Measurements from ENCODE around the gene MAP2K1.
"Not testable (repeated sequence)": the region's sequence is repeated elsewhere in the genome, so short reads cannot be mapped to it uniquely, and the experiment has no call there.

Gene MAP2K1

DNA sequence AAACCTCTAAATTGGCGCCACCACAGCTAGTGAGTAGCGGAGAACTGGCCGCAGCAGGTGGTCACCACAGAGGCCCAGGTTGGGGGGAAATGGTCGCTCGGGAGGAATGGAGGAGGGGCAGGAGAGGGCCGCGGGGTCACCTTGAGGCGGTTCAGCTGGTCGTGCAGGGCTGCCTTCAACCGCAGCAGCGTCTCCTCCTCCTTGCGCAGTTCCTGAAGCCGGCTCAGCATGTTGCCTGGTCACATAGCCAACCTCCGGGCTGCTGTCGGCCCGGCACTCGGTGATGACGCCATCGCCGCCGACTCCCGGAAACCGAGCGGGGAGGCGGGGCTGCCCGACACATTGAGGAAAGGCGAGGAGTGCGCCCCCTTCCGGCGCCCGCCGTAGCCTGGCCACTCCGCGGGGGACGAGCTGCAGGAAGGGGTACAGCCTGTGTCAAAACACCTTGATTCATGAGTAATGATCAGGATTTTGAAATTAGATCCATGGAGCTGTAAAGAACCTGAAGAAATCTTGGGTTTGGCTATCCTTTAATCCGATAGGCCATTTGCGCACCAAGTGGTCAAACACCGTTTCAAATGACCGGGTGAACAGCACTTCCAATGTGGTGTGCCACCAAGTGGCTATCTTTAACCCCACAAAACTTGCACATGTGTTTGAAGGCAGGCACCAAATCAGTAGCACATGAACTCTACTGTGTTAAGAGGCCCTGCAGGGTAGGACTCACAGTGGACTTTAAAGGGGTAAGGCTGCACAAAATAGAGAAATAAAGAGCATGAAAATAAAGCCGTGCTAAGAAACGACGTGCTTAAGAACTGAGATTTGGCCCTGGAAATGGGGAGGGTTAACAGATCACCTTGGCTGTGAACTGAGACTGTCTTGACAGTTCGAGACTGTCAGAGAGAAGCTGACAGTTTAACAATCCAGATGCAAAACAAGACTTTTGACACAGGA lies 111.1 kb downstream of the MAP2K1 start, which contains the start of gene SNAPC5:
SNAPC5 (minus strand) TSS at position 261 of the 954 bp plus-strand sequence; CDS start at position 230, 31 bp downstream.
- no peak within 1 kb of the TSS for H3K4ac ChIP-seq (ENCODE audit: low read length)
- H3K4me1 ChIP-seq (ENCODE audit: control insufficient read depth in 2 of 2, insufficient read depth in 1 of 2, low read depth in 1 of 2, low read length in 2 of 2) = peaks cover 5 to 12% of the 10 kb centered on the region in 2 donors
- peak within 1 kb of the TSS; percentile 59 for H3K18ac ChIP-seq (ENCODE audit: low read length)
- no peak within 1 kb of the TSS for H2BK15ac ChIP-seq (ENCODE audit: low read length)
- no CpG with 5 or more reads among the region's 43 CpGs for WGBS, 2 donors (ENCODE audit: extremely low coverage in 2 of 2, insufficient read length in 2 of 2, insufficient replicate concordance in 1 of 2)
- DNase-seq (ENCODE audit: low spot score) = peak; percentile 93
- H3K9ac ChIP-seq (ENCODE audit: low read depth, low read length, poor library complexity) = peak within 1 kb of the TSS; percentile 90
- H3K4me3 ChIP-seq (ENCODE audit: low read length in 2 of 2) = peak within 1 kb of the TSS; percentile 85 to 90
- H3K14ac ChIP-seq (ENCODE audit: low read length) = no peak within 1 kb of the TSS
- no peaks in the 10 kb centered on the region for H3K9me3 ChIP-seq (replicated peaks in 1 of 2; ENCODE audit: control insufficient read depth in 2 of 2, insufficient read depth in 1 of 2, low read depth in 1 of 2, low read length in 2 of 2)
- peak within 1 kb of the TSS; percentile 71 for H3K4me2 ChIP-seq (ENCODE audit: insufficient read depth, low read length, poor library complexity, severe bottlenecking)
- H3K27me3 ChIP-seq (ENCODE audit: control insufficient read depth in 3 of 3, insufficient read depth in 3 of 3, low read depth in 1 of 3, low read length in 3 of 3) = no peaks in the 10 kb centered on the region
- H2BK5ac ChIP-seq (ENCODE audit: low read length) = no peak within 1 kb of the TSS
- H2AK5ac ChIP-seq (ENCODE audit: low read depth, low read length) = peak within 1 kb of the TSS; percentile 94
- peak within 1 kb of the TSS; percentile 94 for H2AFZ ChIP-seq (ENCODE audit: low read length)
- H3K79me1 ChIP-seq (ENCODE audit: low read depth, low read length) = peaks cover 4% of the 10 kb centered on the region
- no peak within 1 kb of the TSS for H4K91ac ChIP-seq (ENCODE audit: low read depth, low read length, poor library complexity)
- H4K8ac ChIP-seq (ENCODE audit: low read depth, low read length) = peak within 1 kb of the TSS; percentile 86
- peak within 1 kb of the TSS; percentile 50 for H3K27ac ChIP-seq (replicated peaks; ENCODE audit: low read length)
- H3K23ac ChIP-seq (ENCODE audit: low read depth, low read length, poor library complexity) = peak within 1 kb of the TSS; percentile 98
- peaks cover 32 to 91% of the 10 kb centered on the region in 2 donors for H3K36me3 ChIP-seq (replicated peaks in 1 of 2; ENCODE audit: control insufficient read depth in 2 of 2, insufficient read depth in 2 of 2, low read length in 2 of 2)
- H2BK120ac ChIP-seq (ENCODE audit: low read depth, low read length) = no peak within 1 kb of the TSS
- no peak within 1 kb of the TSS for H2BK12ac ChIP-seq (ENCODE audit: low read length)

DNA sequence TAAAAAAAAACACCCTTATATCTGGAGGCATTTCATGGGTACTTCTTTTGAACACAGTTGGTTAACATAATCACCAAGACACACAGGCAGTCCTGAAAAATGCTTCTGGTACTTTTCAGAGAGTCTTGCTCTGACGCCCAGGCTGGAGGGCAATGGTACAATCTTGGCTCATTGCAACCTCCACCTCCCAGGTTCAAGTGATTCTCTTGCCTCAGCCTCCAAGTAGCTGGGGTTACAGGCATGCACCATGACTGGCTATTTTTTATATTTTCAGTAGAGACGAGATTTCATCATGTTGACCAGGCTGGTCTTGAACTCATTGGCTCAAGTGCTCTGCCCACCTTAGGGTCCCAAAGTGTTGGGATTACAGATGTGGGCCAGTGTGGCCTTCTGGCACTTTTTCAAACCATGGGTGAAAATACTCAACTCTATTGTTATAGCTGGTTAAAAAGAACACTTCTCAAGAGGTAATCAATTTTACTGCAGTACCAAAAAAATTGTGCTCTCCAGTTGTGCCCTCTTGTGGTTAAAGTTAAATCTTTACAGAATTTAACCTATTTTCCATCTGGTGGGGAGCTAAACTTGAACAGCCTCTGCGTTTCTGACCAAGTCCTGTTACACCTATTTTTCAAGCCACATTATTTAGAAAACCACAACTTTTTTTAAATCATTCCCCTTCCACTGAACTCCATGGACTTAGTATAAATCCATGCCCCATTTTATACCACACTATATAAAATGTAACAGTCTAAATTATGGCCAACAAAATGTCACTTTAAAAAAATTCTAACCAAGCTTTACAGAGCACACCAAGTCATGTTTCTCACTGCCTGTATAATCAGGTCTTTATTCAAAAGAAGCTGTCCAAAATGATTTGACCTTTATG lies 112.0 kb downstream of the MAP2K1 start:
- no peak overlapping the region for H3K4me2 ChIP-seq (ENCODE audit: insufficient read depth, low read length, poor library complexity, severe bottlenecking)
- no peak overlapping the region for H3K9ac ChIP-seq (ENCODE audit: low read depth, low read length, poor library complexity)
- no peak overlapping the region for H3K4me3 ChIP-seq (ENCODE audit: low read length in 2 of 2)
- no peak overlapping the region for H2BK12ac ChIP-seq (ENCODE audit: low read length)
- H3K18ac ChIP-seq (ENCODE audit: low read length) = no peak overlapping the region
- peaks cover 6 to 18% of the 10 kb centered on the region in 2 donors for H3K4me1 ChIP-seq (ENCODE audit: control insufficient read depth in 2 of 2, insufficient read depth in 1 of 2, low read depth in 1 of 2, low read length in 2 of 2)
- H3K36me3 ChIP-seq (replicated peaks in 1 of 2; ENCODE audit: control insufficient read depth in 2 of 2, insufficient read depth in 2 of 2, low read length in 2 of 2) = peaks cover 34 to 91% of the 10 kb centered on the region in 2 donors
- H3K14ac ChIP-seq (ENCODE audit: low read length) = no peak overlapping the region
- H3K27ac ChIP-seq (replicated peaks; ENCODE audit: low read length) = no peak overlapping the region
- H3K23ac ChIP-seq (ENCODE audit: low read depth, low read length, poor library complexity) = no peak overlapping the region
- H3K9me3 ChIP-seq (replicated peaks in 1 of 2; ENCODE audit: control insufficient read depth in 2 of 2, insufficient read depth in 1 of 2, low read depth in 1 of 2, low read length in 2 of 2) = no peaks in the 10 kb centered on the region
- no peak overlapping the region for H2AFZ ChIP-seq (ENCODE audit: low read length)
- H3K4ac ChIP-seq (ENCODE audit: low read length) = no peak overlapping the region
- no peaks in the 10 kb centered on the region for H3K27me3 ChIP-seq (ENCODE audit: control insufficient read depth in 3 of 3, insufficient read depth in 3 of 3, low read depth in 1 of 3, low read length in 3 of 3)
- H3K79me1 ChIP-seq (ENCODE audit: low read depth, low read length) = peaks cover 4% of the 10 kb centered on the region
- no peak for DNase-seq (ENCODE audit: low spot score)
- no peak overlapping the region for H4K91ac ChIP-seq (ENCODE audit: low read depth, low read length, poor library complexity)
- no CpG with 5 or more reads among the region's 3 CpGs for WGBS, 2 donors (ENCODE audit: extremely low coverage in 2 of 2, insufficient read length in 2 of 2, insufficient replicate concordance in 1 of 2)
- H2BK5ac ChIP-seq (ENCODE audit: low read length) = no peak overlapping the region
- no peak overlapping the region for H2AK5ac ChIP-seq (ENCODE audit: low read depth, low read length)
- H4K8ac ChIP-seq (ENCODE audit: low read depth, low read length) = no peak overlapping the region
- no peak overlapping the region for H2BK15ac ChIP-seq (ENCODE audit: low read length)
- H2BK120ac ChIP-seq (ENCODE audit: low read depth, low read length) = no peak overlapping the region

DNA sequence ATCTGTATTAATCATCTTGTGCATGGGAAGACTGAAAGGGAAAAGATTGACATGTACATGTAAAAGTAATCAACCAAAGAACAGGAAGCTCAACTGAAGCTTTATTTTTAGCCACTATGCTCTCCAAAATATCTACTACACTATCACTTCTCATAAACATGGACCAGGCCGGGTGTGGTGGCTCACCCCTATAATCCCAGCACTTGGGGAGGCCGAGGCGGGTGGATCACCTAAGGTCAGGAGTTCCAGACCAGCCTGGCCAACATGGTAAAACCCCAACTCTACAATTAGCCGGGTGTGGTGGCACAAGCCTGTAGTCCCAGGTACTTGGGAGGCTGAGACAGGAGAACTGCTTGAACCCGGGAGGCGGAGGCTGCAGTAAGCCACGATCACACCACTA lies 113.6 kb downstream of the MAP2K1 start:
- not testable (repeated sequence) for H3K27ac ChIP-seq (replicated peaks; ENCODE audit: low read length); H3K27me3 ChIP-seq (ENCODE audit: control insufficient read depth in 3 of 3, insufficient read depth in 3 of 3, low read depth in 1 of 3, low read length in 3 of 3); H3K23ac ChIP-seq (ENCODE audit: low read depth, low read length, poor library complexity); H3K4me2 ChIP-seq (ENCODE audit: insufficient read depth, low read length, poor library complexity, severe bottlenecking); H3K79me1 ChIP-seq (ENCODE audit: low read depth, low read length); H2BK15ac ChIP-seq (ENCODE audit: low read length); H2AK5ac ChIP-seq (ENCODE audit: low read depth, low read length); H3K9me3 ChIP-seq (replicated peaks in 1 of 2; ENCODE audit: control insufficient read depth in 2 of 2, insufficient read depth in 1 of 2, low read depth in 1 of 2, low read length in 2 of 2); H3K9ac ChIP-seq (ENCODE audit: low read depth, low read length, poor library complexity); H3K4ac ChIP-seq (ENCODE audit: low read length); H4K8ac ChIP-seq (ENCODE audit: low read depth, low read length); H3K4me3 ChIP-seq (ENCODE audit: low read length in 2 of 2); H2BK120ac ChIP-seq (ENCODE audit: low read depth, low read length); H3K14ac ChIP-seq (ENCODE audit: low read length); H2BK12ac ChIP-seq (ENCODE audit: low read length); H3K18ac ChIP-seq (ENCODE audit: low read length); H2AFZ ChIP-seq (ENCODE audit: low read length); H4K91ac ChIP-seq (ENCODE audit: low read depth, low read length, poor library complexity); H2BK5ac ChIP-seq (ENCODE audit: low read length); DNase-seq (ENCODE audit: low spot score)
- no CpG with 5 or more reads among the region's 7 CpGs for WGBS, 2 donors (ENCODE audit: extremely low coverage in 2 of 2, insufficient read length in 2 of 2, insufficient replicate concordance in 1 of 2)
- Histone ChIP-seq H3K36me3 (replicated peaks in 1 of 2; ENCODE audit: control insufficient read depth in 2 of 2, insufficient read depth in 2 of 2, low read length in 2 of 2) (peaks cover 31 to 76% of the 10 kb centered on the region in 2 donors), H3K4me1 (ENCODE audit: control insufficient read depth in 2 of 2, insufficient read depth in 1 of 2, low read depth in 1 of 2, low read length in 2 of 2) (peaks cover 6 to 18% of the 10 kb centered on the region in 2 donors)

Measured in neuronal stem cell (in vitro differentiated cells).